ENCODE measurements around the gene TMEM132C. TPM values are rescaled to one million over a fixed set of nuclear protein-coding genes. Genes with fewer than 3 reads are reported as not detected.

Gene TMEM132C
- total RNA-seq, 1 donor from 2014 or later: not detected

DNA sequence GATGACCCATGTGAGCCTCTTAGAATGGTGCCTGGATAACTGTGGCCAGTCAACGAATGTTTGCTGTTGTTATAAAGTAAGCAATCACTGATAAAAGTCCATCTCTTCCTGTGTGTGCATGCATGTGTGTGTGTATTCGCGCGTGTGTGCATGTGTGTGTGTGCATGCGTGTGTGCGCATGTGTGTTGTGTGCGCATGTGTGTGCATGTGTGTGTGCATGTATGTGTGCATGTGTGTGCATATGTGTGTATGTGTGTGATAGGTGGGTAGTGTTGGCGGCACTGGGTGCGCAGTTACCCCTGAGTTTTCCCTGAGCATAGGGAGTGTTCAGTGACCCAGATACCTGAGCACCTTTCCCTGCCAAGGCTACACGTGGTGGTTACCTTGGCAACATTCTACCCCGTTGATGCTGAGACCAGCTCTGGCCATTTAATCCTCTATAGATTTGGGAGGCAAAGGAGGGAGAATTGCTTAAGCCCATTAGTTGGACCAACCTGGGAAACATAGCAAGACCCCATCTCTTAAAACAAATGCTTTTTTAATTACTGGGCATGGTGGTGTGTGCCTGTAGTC lies 419.0 kb downstream of the TMEM132C start:
- DNase-seq (ENCODE audit: low read depth): no peak
- H3K4me3 ChIP-seq (ENCODE audit: low read depth, low read length): no peak overlapping the region
- no peak for TF ChIP-seq CTCF (conservative IDR thresholded peaks at IDR 0.05; ENCODE audit: low read depth, low read length)

- no peak for TF ChIP-seq CTCF (conservative IDR thresholded peaks at IDR 0.05; ENCODE audit: low read depth, low read length)
- no peak overlapping the region for H3K4me3 ChIP-seq (ENCODE audit: low read depth, low read length)
- no peak for DNase-seq (ENCODE audit: low read depth)
Observed at GRCh38 chr12:128687851-128688250, 420.9 kb downstream of the TMEM132C start.

DNA sequence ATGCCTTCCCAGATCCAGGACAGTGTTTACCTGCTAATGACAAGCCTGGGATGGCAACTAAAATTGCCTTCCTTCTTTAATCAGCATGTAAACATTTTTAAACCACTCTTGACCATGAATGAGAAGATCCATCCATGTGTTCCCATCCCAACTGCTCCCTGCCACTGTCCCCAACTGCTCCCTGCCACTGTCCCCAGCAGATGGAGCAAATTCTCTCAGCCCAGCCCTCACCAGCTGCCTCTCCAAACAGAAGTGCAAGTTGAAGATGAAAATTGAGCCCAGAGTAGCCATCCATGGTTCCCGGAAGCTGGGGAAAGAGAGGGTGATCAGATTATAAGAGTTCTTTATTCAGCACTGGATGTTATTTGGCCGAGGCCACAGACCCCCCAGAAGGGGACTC lies 423.7 kb downstream of the TMEM132C start:
- TF ChIP-seq CTCF (conservative IDR thresholded peaks at IDR 0.05; ENCODE audit: low read depth, low read length): no peak
- DNase-seq (ENCODE audit: low read depth): no peak
- no peak overlapping the region for H3K4me3 ChIP-seq (ENCODE audit: low read depth, low read length)

GRCh38 chr12:128693115-128693514 lies 426.1 kb downstream of the TMEM132C start:
- TF ChIP-seq CTCF (conservative IDR thresholded peaks at IDR 0.05; ENCODE audit: low read depth, low read length): no peak
- H3K4me3 ChIP-seq (ENCODE audit: low read depth, low read length): no peak overlapping the region
- DNase-seq (ENCODE audit: low read depth): no peak

GRCh38 chr12:128693771-128694170 lies 426.8 kb downstream of the TMEM132C start:
- DNase-seq (ENCODE audit: low read depth): no peak
- no peak for TF ChIP-seq CTCF (conservative IDR thresholded peaks at IDR 0.05; ENCODE audit: low read depth, low read length)
- H3K4me3 ChIP-seq (ENCODE audit: low read depth, low read length): no peak overlapping the region

GRCh38 chr12:128694445-128694844 lies 427.5 kb downstream of the TMEM132C start:
- no peak for TF ChIP-seq CTCF (conservative IDR thresholded peaks at IDR 0.05; ENCODE audit: low read depth, low read length)
- DNase-seq (ENCODE audit: low read depth): no peak
- H3K4me3 ChIP-seq (ENCODE audit: low read depth, low read length): no peak overlapping the region

DNA sequence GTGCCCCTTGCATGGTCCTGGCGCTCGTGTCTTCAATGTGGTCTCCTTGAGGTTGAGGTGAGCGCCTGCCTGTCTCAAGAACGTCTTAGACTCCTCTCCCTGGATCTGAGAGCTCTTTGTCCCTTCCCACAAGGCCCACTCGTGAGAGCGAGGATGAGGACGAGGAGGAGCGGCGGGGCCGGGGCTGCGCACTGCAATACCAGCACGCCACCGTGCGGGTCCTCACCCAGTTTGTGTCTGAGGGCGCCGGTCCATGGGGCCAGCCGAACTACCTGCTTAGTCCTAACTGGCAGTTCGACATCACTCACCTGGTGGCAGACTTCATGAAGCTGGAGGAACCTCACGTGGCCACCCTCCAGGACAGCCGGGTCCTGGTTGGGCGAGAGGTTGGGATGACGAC lies 428.7 kb downstream of the TMEM132C start:
- TF ChIP-seq CTCF (conservative IDR thresholded peaks at IDR 0.05; ENCODE audit: low read depth, low read length): no peak
- no peak for DNase-seq (ENCODE audit: low read depth)
- H3K4me3 ChIP-seq (ENCODE audit: low read depth, low read length): no peak overlapping the region

Data from epithelial cell of proximal tubule (primary cell).